Muscle of leg (tissue), 11 donors: Measurements from ENCODE around the gene PAFAH1B1. TPM values are rescaled to one million over a fixed set of nuclear protein-coding genes. Genes with fewer than 3 reads are reported as not detected.
A peak's percentile ranks its signal among the peaks of the same experiment; 100 is the strongest.

Experiments
- DNase-seq: peaks from one replicate; pipeline ENCODE4 v3.0.0; 2013
- H3K27ac ChIP-seq: one replicate; pipeline ENCODE4 v1.5.1; 2013; ENCODE audit warnings: mild to moderate bottlenecking, low read length, control low read depth
- H3K27me3 ChIP-seq: one replicate; pipeline ENCODE4 v1.6.1; 2013; ENCODE audit warnings: low read length; ENCODE audit not compliant: control insufficient read depth, insufficient read depth
- H3K36me3 ChIP-seq: one replicate; pipeline ENCODE4 v1.6.1; 2013; ENCODE audit warnings: low read length; ENCODE audit not compliant: control insufficient read depth, insufficient read depth
- H3K4me1 ChIP-seq: one replicate; pipeline ENCODE4 v1.6.1; 2013; ENCODE audit warnings: low read length; ENCODE audit not compliant: control insufficient read depth, insufficient read depth
- H3K4me3 ChIP-seq: one replicate; pipeline ENCODE4 v1.5.1; 2013; ENCODE audit warnings: low read length, control low read depth
- H3K9me3 ChIP-seq: replicated peaks from 2 replicates; pipeline ENCODE4 v1.6.1; 2013; ENCODE audit warnings: low read depth, low read length; ENCODE audit not compliant: control insufficient read depth
- WGBS: methylation state at CpG from one replicate; pipeline ENCODE4 v1.1.5; 2013; ENCODE audit warnings: missing lambda C conversion rate; ENCODE audit not compliant: insufficient coverage; 5-methylcytosine and 5-hydroxymethylcytosine counted together
- polyA plus RNA-seq, 8 donors: library from polyadenylated mRNA; unstranded; fragments of 120-200 nt; gene quantifications; one replicate each; pipeline versions ENCODE4 v1.2.1 to v1.2.3, GENCODE V29; 2013; ENCODE audit warnings: inconsistent platforms in 1 of 8, low replicate concordance in 1 of 8; ENCODE audit not compliant: insufficient read length in 8 of 8, insufficient read depth in 1 of 8
- total RNA-seq: library from RNA; stranded (reverse); fragments of 120-200 nt; gene quantifications from one replicate; pipeline ENCODE4 v1.2.4, GENCODE V29; 2013

Gene PAFAH1B1
- total and polyA plus RNA-seq, 9 donors: 70.2 to 107 (median 80.8) TPM

- no CpG with 5 or more reads among the region's 5 CpGs for WGBS
- no peaks in the 10 kb centered on the region for H3K9me3 ChIP-seq
- no peak for DNase-seq
- H3K4me1 ChIP-seq: peaks cover 10% of the 10 kb centered on the region
- H3K27me3 ChIP-seq: no peaks in the 10 kb centered on the region
- peaks cover 3% of the 10 kb centered on the region for H3K36me3 ChIP-seq
- H3K27ac ChIP-seq: no peak overlapping the region
- no peak overlapping the region for H3K4me3 ChIP-seq
Observed at GRCh38 chr17:2716649-2717048, 123.2 kb downstream of the PAFAH1B1 start.

- WGBS: 63% methylated on average over 7 of the region's 13 CpGs
- H3K4me1 ChIP-seq: peaks cover under 1% of the 10 kb centered on the region
- no peak for DNase-seq
- peaks cover 3% of the 10 kb centered on the region for H3K36me3 ChIP-seq
- no peak overlapping the region for H3K27ac ChIP-seq
- no peaks in the 10 kb centered on the region for H3K9me3 ChIP-seq
- no peak overlapping the region for H3K4me3 ChIP-seq
- H3K27me3 ChIP-seq: peaks cover 14% of the 10 kb centered on the region
Observed at GRCh38 chr17:2718150-2718938, 124.9 kb downstream of the PAFAH1B1 start.

GRCh38 chr17:2719861-2720260 is 126.4 kb downstream of the PAFAH1B1 start:
- DNase-seq: no peak
- Histone ChIP-seq H3K27me3 (peaks cover 22% of the 10 kb centered on the region), H3K27ac (no peak overlapping the region), H3K4me1 (peaks cover 8% of the 10 kb centered on the region), H3K9me3 (no peaks in the 10 kb centered on the region), H3K4me3 (no peak overlapping the region), H3K36me3 (peaks cover 3% of the 10 kb centered on the region)
- WGBS: 60% methylated on average over 1 of the region's 4 CpGs

GRCh38 chr17:2721603-2722002 is 128.1 kb downstream of the PAFAH1B1 start:
- no peak overlapping the region for H3K4me3 ChIP-seq
- H3K27me3 ChIP-seq: peaks cover 31% of the 10 kb centered on the region
- no peaks in the 10 kb centered on the region for H3K9me3 ChIP-seq
- DNase-seq: no peak
- peaks cover 9% of the 10 kb centered on the region for H3K4me1 ChIP-seq
- no peaks in the 10 kb centered on the region for H3K36me3 ChIP-seq
- whole genome bisulfite sequencing: 84% methylated on average over 4 of the region's 4 CpGs
- no peak overlapping the region for H3K27ac ChIP-seq

- DNase-seq: no peak
- H3K4me3 ChIP-seq: no peak overlapping the region
Observed at GRCh38 chr17:2722611-2723010, 129.2 kb downstream of the PAFAH1B1 start.

GRCh38 chr17:2723505-2723996 is 130.1 kb downstream of the PAFAH1B1 start:
- Histone ChIP-seq H3K36me3 (no peaks in the 10 kb centered on the region), H3K4me1 (peaks cover 9% of the 10 kb centered on the region), H3K9me3 (no peaks in the 10 kb centered on the region), H3K4me3 (peak overlapping the region; percentile 30), H3K27me3 (peaks cover 36% of the 10 kb centered on the region), H3K27ac (no peak overlapping the region)
- WGBS: 12% methylated on average over 7 of the region's 18 CpGs
- DNase-seq: peak; percentile 26

More at GRCh38 chr17:2722611-2723010, 129.2 kb downstream of the PAFAH1B1 start:
- no peaks in the 10 kb centered on the region for H3K36me3 ChIP-seq
- peaks cover 9% of the 10 kb centered on the region for H3K4me1 ChIP-seq
- no peaks in the 10 kb centered on the region for H3K9me3 ChIP-seq
- no peak overlapping the region for H3K27ac ChIP-seq
- 32% methylated on average over 6 of the region's 10 CpGs for WGBS
- H3K27me3 ChIP-seq: peaks cover 36% of the 10 kb centered on the region

- WGBS: under 1% methylated on average over 92 of the region's 98 CpGs
- peak; percentile 76 for DNase-seq
- Histone ChIP-seq H3K27me3 (peaks cover 36% of the 10 kb centered on the region), H3K4me3 (peak overlapping the region; percentile 30), H3K9me3 (no peaks in the 10 kb centered on the region), H3K36me3 (no peaks in the 10 kb centered on the region), H3K4me1 (peaks cover 9% of the 10 kb centered on the region), H3K27ac (no peak overlapping the region)
Observed at GRCh38 chr17:2723997-2724783, 130.7 kb downstream of the PAFAH1B1 start.

GRCh38 chr17:2724784-2725164 is 131.3 kb downstream of the PAFAH1B1 start:
- peaks cover 9% of the 10 kb centered on the region for H3K4me1 ChIP-seq
- no peaks in the 10 kb centered on the region for H3K36me3 ChIP-seq
- H3K4me3 ChIP-seq: no peak overlapping the region
- 3% methylated on average over 40 of the region's 40 CpGs for WGBS
- H3K27me3 ChIP-seq: peaks cover 36% of the 10 kb centered on the region
- no peak overlapping the region for H3K27ac ChIP-seq
- DNase-seq: peak; percentile 64
- H3K9me3 ChIP-seq: no peaks in the 10 kb centered on the region

DNA sequence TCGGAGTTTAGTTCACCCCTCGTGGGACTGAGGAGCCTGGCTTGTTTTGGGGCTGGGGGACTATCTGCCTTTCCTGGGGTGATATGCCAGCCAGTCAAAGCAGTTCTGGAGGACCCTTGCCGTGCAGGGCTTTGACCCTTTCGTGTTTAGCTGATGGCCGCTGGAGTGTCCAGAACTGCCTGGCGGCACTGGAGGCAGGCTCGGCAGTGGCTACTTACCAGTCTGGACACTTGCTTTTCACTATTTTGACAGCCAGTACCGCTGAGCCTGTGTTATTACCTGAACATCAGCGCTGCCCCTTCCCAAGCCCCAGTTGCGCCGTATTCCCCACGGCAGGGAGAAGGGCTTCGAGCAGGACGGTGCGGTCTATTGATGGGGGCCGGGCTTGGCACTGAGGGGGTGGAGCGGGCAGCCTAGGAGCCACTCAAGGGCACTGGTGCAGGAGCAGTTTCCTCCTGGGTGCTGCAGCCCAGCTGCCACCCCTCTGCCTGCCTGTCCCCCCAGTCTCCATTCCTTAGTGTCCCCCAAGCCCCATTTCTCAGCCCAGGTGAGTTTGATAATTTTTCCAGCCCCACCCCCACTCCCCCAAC is 137.4 kb downstream of the PAFAH1B1 start:
- no peak overlapping the region for H3K4me3 ChIP-seq
- 68% methylated on average over 16 of the region's 17 CpGs for WGBS
- no peak for DNase-seq
- no peaks in the 10 kb centered on the region for H3K36me3 ChIP-seq
- H3K27me3 ChIP-seq: peaks cover 10% of the 10 kb centered on the region
- no peaks in the 10 kb centered on the region for H3K9me3 ChIP-seq
- no peak overlapping the region for H3K27ac ChIP-seq
- H3K4me1 ChIP-seq: no peaks in the 10 kb centered on the region

DNA sequence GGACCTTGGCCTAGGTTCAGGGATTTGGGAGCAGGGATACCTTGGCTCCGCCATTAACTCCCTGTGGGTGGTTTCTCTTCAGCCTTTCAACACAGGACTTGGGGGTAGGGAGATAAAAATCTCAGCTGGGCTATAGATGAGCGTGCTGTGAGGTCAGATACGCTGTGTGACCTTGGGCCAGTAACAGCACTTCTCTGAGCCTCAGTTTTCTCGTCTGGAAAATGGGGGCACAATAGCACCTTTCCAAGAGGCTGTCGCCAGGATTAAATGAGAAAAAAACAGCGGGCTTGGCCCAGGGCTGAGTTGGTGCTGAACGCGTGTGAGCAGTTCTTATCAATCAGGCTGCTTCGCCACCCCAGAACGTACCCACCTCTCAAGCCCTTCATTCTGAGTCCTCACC is 138.4 kb downstream of the PAFAH1B1 start:
- Histone ChIP-seq H3K36me3 (no peaks in the 10 kb centered on the region), H3K27me3 (peaks cover 8% of the 10 kb centered on the region), H3K4me3 (no peak overlapping the region), H3K4me1 (no peaks in the 10 kb centered on the region), H3K27ac (no peak overlapping the region), H3K9me3 (no peaks in the 10 kb centered on the region)
- no peak for DNase-seq
- WGBS: 80% methylated on average over 10 of the region's 10 CpGs
